Rectal smooth muscle tissue (tissue), 1 donor: ENCODE measurements around the gene OR5I1.
"Not testable (repeated sequence)": the region's sequence is repeated elsewhere in the genome, so short reads cannot be mapped to it uniquely, and the experiment has no call there.

Experiments used
- H3K27ac ChIP-seq: one replicate; pipeline ENCODE4 v1.7.0; 2013; ENCODE audit warnings: low read depth, low read length, inconsistent platforms
- H3K27me3 ChIP-seq: one replicate; pipeline ENCODE4 v1.7.0; 2013; ENCODE audit warnings: low read length; ENCODE audit not compliant: control insufficient read depth, insufficient read depth
- H3K36me3 ChIP-seq: one replicate; pipeline ENCODE4 v1.7.0; 2013; ENCODE audit warnings: low read length; ENCODE audit not compliant: control insufficient read depth, insufficient read depth
- H3K4me1 ChIP-seq: one replicate; pipeline ENCODE4 v1.7.0; 2013; ENCODE audit warnings: low read length; ENCODE audit not compliant: control insufficient read depth, insufficient read depth
- H3K4me3 ChIP-seq: one replicate; pipeline ENCODE4 v1.7.0; 2013; ENCODE audit warnings: low read length
- H3K9ac ChIP-seq: one replicate; pipeline ENCODE4 v1.7.0; 2013; ENCODE audit warnings: low read length

The OR5I1 gene

DNA sequence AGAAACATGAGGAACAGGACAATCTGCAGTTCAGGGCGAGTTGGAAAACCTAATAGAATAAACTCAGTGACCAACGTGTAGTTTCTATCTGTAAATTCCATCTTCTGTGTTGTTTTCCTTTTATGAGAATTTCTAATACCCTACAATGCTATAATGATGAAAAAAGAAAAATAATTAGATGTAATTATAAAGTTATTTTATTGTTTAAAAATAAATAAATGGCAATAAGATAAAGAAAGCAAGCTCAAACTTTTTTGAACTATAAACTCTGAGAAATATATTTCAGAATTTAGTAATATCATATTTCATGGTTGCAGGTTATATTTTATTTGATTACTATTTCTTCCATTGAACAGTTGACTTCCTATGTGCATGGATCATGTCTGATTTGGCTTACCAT is at the start of gene OR5I1:
Gene OR5I1 (minus strand): TSS at position 101 of the 400 bp plus-strand sequence. CDS start 0 bp downstream, at position 101.
- Histone ChIP-seq H3K4me3 (no peak within 1 kb of the TSS), H3K27me3 (no peaks in the 10 kb centered on the region), H3K9ac (no peak within 1 kb of the TSS), H3K36me3 (no peaks in the 10 kb centered on the region), H3K4me1 (no peaks in the 10 kb centered on the region), H3K27ac (no peak within 1 kb of the TSS)

DNA sequence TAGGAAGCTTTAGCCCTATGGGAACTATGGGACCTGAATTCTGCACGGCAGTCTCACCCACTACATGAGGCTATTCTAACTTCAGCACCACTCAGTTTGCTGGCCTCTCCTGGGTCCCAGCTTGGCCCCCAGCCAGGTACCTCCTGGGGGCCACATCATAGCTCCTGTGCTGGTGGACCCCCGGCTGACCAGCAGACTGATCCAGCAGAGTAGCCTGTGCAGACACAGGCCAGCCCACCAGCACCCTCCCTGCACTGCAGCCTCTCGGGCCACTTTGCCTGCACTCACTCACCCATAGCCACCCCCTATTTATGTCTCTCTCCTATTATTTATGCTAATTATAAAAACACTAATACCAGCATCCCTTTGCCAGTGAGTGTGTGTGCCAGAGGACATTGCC is 34.7 kb upstream of the OR5I1 start:
- Histone ChIP-seq H3K9ac (no peak overlapping the region), H3K27ac (no peak overlapping the region), H3K36me3 (no peaks in the 10 kb centered on the region), H3K4me3 (no peak overlapping the region), H3K4me1 (no peaks in the 10 kb centered on the region), H3K27me3 (no peaks in the 10 kb centered on the region)

DNA sequence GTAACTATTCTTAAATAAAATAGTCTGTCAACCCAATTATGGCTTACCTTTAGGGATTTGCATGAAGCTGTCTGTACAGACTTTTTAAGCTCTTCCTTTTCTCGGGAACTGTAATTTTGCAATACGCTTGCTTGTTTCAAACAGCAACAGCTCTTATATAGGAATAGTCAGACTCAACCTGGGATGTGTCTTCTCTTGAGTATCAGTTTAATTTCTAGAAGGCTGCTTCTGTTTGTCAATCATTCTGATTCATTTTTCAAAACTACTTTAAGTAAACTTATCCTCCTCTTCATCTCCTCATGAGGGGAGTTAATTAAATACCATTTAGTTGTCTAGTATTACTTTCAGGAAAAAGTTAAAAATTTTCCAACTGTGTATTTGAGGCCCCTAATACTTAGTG is 33.6 kb upstream of the OR5I1 start, which contains the start of gene OR10AG1:
Gene OR10AG1 (minus strand): TSS at position 101 of the 400 bp plus-strand sequence. CDS start 38 bp downstream, at position 63.
- no peak within 1 kb of the TSS for H3K4me3 ChIP-seq
- H3K27me3 ChIP-seq, result no peaks in the 10 kb centered on the region
- H3K36me3 ChIP-seq, result no peaks in the 10 kb centered on the region
- no peak within 1 kb of the TSS for H3K27ac ChIP-seq
- no peak within 1 kb of the TSS for H3K9ac ChIP-seq
- no peaks in the 10 kb centered on the region for H3K4me1 ChIP-seq

DNA sequence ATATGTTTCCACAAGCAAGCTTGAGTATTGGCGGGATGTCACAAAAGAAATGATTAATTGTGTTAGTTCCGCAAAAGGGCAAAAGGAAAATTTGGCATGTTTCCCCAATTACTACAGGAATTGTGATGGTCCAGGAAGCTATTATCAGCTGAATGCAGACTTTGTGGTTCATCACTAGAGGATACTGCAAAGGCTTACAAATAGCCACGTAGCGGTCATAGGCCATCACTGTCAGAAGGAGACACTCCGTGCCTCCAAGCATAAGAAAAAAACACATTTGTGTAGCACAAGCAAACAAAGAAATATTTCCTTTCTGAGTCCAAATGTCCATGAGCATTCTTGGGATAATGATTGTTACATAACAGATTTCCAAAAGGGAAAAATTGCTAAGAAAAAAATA is 31.7 kb upstream of the OR5I1 start:
- Histone ChIP-seq H3K27ac (no peak overlapping the region), H3K4me1 (no peaks in the 10 kb centered on the region), H3K36me3 (no peaks in the 10 kb centered on the region), H3K27me3 (no peaks in the 10 kb centered on the region), H3K4me3 (no peak overlapping the region), H3K9ac (no peak overlapping the region)

DNA sequence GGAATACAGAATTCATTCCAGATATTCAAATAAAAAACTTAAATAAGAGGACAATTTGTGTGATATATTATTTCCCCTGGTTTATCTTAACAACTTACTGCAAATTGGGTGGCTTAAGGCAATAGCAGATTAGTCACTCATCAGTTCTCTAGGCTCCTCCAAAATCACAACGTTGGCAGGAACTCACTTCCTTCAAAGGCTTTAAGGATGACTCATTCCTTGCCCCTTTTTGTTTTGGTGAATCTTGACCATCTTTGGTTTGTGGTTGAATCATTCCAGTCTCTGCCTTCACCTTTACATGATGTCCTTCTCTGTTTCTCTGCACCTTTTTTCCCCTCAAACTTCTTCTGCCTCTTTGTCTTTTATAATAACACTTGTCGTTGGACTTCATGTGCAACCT is 30.2 kb upstream of the OR5I1 start:
- Histone ChIP-seq H3K27me3 (no peaks in the 10 kb centered on the region), H3K27ac (no peak overlapping the region), H3K9ac (no peak overlapping the region), H3K4me3 (no peak overlapping the region), H3K36me3 (no peaks in the 10 kb centered on the region), H3K4me1 (no peaks in the 10 kb centered on the region)

DNA sequence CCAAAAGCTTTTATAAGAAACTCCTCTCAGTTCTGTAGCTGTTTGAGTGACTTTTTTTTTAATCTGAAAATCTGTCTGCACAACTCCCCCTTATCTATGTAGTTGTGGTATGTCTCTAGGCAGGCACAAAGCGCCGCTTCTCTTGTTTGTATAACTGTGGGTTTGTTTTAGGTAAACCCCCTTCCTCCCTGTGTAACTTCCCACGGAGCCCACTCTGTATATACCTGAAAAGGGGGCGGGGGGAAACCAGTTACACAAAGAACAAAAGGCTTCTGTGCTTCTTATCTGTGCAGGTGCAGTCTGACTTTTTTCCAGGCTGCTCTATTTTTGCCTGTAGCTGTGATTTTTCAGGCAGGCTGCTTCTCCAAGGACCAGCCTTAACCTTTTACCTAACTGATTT is 20.3 kb upstream of the OR5I1 start:
- Histone ChIP-seq H3K4me3 (no peak overlapping the region), H3K27ac (no peak overlapping the region), H3K9ac (no peak overlapping the region), H3K4me1 (no peaks in the 10 kb centered on the region), H3K27me3 (no peaks in the 10 kb centered on the region), H3K36me3 (no peaks in the 10 kb centered on the region)

DNA sequence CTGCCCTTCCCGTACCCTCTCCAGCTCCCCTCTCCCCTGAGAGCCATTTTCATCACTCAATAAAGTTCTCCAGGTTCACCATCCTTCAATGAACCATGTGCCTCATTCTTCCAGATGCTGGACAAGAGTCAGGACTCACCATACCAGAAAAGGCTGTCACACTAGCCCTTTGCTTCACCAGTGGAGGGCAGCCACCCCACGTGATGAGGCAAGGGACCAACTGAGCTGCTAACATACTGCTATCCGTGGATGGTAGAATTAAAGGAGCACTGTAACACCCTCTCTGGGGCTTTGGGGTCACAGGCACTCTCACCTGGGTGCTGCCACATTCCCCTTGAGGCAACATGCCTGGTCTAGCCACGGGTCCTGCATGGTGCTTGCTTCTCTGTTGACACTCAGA is 13.1 kb upstream of the OR5I1 start:
- no peaks in the 10 kb centered on the region for H3K27me3 ChIP-seq

DNA sequence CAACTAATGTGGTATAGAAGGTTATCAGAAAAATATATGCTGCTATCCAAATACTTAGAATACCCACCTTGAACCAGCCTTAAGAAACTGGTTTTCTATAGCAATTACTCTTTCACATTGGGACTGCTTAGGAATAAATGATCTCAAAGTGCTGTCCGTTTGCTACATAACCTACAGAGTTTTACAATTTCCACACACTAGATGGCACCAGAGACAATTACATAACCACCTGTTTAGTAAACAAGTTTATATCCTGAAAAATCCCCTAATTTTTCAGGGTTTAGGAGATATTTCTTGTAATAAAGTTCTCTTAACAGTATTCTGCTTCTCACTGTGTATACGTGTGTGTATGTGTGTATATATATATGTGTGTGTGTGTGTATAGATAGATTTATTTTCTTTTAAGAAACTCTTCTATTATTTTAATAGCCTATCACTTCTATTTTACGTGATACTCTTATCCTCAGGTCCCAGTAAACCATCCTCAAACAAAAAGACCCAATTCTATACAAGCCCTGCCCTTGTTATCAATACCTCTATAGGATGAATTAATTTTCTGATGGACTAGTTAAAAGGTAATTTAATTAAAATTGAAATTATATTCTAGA is 6.7 kb upstream of the OR5I1 start:
- no peaks in the 10 kb centered on the region for H3K36me3 ChIP-seq
- no peak overlapping the region for H3K4me3 ChIP-seq
- H3K4me1 ChIP-seq, result no peaks in the 10 kb centered on the region
- H3K27me3 ChIP-seq, result no peaks in the 10 kb centered on the region
- H3K27ac ChIP-seq, result no peak overlapping the region
- H3K9ac ChIP-seq, result no peak overlapping the region

More for the DNA sequence above, 13.1 kb upstream of the OR5I1 start:
- H3K9ac ChIP-seq, result no peak overlapping the region
- H3K4me1 ChIP-seq, result no peaks in the 10 kb centered on the region
- no peak overlapping the region for H3K4me3 ChIP-seq
- H3K27ac ChIP-seq, result no peak overlapping the region
- no peaks in the 10 kb centered on the region for H3K36me3 ChIP-seq

DNA sequence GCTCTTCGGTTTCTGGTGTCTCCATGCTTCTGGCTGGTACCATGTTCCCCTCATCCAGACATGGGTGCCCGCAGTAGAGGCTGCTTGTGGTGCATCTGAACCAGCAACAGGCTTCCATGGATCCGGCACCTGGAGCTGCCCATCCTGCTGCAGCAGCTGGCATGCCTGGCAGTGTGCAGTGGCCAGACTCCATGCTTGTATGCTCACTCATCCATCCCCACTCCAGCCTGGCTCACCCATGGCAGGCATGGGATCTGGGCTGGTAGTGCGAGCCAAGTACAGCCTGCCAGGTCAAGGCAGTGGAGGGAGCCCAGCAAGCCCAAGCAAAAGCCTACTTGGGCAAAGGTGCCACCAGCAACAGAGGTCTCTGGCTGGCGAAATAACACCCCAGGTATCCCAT is 15.7 kb downstream of the OR5I1 start:
- no peak overlapping the region for H3K9ac ChIP-seq
- H3K27ac ChIP-seq, result no peak overlapping the region
- H3K4me1 ChIP-seq, result no peaks in the 10 kb centered on the region
- H3K36me3 ChIP-seq, result no peaks in the 10 kb centered on the region
- H3K4me3 ChIP-seq, result no peak overlapping the region
- H3K27me3 ChIP-seq, result no peaks in the 10 kb centered on the region

DNA sequence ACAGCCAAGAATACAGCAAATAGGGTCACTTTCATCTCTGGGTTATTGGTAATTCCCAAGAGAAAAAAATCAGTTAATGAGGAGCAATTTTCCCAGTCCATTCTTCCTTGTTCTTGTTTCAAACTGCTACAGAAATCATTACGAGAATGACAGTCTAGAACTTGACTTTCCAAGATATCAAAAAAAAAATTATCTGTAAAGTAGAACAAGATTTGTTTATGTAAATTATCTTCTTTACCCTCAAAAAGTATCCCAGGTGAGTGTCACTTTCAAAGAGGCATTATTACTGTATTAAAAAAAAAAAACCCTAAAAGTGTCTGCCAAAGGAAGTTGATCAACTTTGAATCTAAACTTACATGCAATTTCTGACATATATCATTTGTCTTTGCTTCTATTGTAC is 21.7 kb downstream of the OR5I1 start, which contains the start of gene OR5W2:
Gene OR5W2 (minus strand): TSS at position 101 of the 400 bp plus-strand sequence. CDS start 0 bp downstream, at position 101.
- H3K4me3 ChIP-seq, result no peak within 1 kb of the TSS
- H3K27ac ChIP-seq, result no peak within 1 kb of the TSS
- no peaks in the 10 kb centered on the region for H3K4me1 ChIP-seq
- H3K9ac ChIP-seq, result no peak within 1 kb of the TSS
- H3K27me3 ChIP-seq, result no peaks in the 10 kb centered on the region
- H3K36me3 ChIP-seq, result no peaks in the 10 kb centered on the region

DNA sequence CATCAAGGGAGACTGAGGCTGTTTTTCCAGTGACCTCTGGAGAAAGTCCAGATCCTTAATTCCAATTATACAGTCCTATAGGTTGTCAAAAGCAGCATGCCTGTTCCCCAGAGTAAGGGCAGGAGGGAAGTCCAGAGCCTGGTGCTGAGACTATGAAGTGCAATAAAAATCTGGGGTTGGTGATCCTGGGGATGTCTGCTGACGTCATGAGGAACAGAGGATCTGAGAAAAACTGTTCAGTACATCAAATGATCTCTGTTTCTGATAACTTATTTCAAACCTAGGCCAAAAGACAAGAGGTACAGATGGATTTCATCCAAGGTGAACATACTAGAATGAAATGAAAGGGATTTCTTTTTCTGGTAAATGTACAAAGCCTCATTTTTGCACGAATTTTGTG is 33.9 kb downstream of the OR5I1 start:
- no peaks in the 10 kb centered on the region for H3K36me3 ChIP-seq
- H3K4me1 ChIP-seq, result no peaks in the 10 kb centered on the region
- no peak overlapping the region for H3K27ac ChIP-seq

DNA sequence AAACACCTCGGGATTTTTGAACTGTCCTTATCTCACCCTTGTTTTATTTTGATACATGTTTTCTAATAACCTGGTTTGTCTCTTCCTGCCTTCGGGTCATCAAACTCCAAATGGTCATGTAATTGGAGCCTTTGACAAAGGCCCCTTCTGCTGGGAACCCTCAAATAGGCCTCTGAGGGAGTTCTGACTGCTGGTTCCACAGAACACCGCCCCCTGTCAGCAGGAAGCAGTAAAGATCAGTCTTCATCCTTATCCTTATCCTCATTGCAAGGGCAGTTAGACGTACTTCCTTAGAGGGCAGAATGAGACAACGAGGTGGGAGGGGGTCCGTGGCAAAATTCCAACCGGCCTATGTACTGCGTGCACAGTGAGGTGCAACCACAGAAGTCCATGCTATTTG is 41.0 kb downstream of the OR5I1 start:
- Histone ChIP-seq H3K9ac (no peak overlapping the region), H3K4me1 (no peaks in the 10 kb centered on the region), H3K4me3 (no peak overlapping the region), H3K36me3 (no peaks in the 10 kb centered on the region), H3K27me3 (no peaks in the 10 kb centered on the region), H3K27ac (no peak overlapping the region)

More for the DNA sequence above, 33.9 kb downstream of the OR5I1 start:
- no peaks in the 10 kb centered on the region for H3K27me3 ChIP-seq
- no peak overlapping the region for H3K4me3 ChIP-seq
- no peak overlapping the region for H3K9ac ChIP-seq

DNA sequence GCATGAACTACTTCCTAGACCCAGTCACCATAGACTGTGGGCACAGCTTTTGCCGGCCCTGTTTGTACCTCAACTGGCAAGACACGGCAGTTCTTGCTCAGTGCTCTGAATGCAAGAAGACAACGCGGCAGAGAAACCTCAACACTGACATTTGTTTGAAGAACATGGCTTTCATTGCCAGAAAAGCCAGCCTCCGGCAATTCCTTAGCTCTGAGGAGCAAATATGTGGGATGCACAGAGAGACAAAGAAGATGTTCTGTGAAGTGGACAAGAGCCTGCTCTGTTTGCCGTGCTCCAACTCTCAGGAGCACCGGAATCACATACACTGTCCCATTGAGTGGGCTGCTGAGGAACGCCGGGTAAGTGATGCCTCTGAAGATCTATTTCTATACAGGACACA is 50.7 kb downstream of the OR5I1 start:
- not testable (repeated sequence) for H3K36me3 ChIP-seq, H3K27me3 ChIP-seq, H3K4me3 ChIP-seq, H3K9ac ChIP-seq, H3K27ac ChIP-seq, H3K4me1 ChIP-seq
